Measurements from ENCODE around the gene CACNA1C.

DNA sequence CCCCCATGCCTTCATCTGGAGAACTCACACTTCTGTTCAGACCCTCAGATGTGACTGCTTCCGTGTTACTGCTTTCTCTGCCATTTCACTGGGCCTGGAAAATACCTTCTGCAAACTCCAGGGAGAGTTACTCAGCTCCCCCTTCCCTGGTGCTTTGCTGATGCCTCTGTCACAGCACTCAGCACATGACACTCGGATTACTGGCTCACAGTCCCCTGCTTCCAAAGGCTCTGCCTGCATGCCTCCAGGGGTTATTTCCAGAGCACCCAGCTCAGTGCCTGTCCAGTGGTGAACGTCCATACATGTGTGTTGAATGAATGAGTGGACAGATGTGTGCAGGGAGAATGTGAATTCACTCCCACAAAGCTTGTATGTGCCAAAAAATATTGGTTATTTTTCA, 504.8 kb downstream of the CACNA1C start:
- TF ChIP-seq, protein P1, sequence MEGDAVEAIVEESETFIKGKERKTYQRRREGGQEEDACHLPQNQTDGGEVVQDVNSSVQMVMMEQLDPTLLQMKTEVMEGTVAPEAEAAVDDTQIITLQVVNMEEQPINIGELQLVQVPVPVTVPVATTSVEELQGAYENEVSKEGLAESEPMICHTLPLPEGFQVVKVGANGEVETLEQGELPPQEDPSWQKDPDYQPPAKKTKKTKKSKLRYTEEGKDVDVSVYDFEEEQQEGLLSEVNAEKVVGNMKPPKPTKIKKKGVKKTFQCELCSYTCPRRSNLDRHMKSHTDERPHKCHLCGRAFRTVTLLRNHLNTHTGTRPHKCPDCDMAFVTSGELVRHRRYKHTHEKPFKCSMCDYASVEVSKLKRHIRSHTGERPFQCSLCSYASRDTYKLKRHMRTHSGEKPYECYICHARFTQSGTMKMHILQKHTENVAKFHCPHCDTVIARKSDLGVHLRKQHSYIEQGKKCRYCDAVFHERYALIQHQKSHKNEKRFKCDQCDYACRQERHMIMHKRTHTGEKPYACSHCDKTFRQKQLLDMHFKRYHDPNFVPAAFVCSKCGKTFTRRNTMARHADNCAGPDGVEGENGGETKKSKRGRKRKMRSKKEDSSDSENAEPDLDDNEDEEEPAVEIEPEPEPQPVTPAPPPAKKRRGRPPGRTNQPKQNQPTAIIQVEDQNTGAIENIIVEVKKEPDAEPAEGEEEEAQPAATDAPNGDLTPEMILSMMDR (IDR thresholded peaks at IDR 0.05): no peak
- TF ChIP-seq POLR2A (IDR thresholded peaks at IDR 0.05): no peak
- TF ChIP-seq POLR2AphosphoS5 (IDR thresholded peaks at IDR 0.05): no peak
